H1 (cell line): Measurements from ENCODE around the gene P2RY14. TPM values are rescaled to one million over a fixed set of nuclear protein-coding genes. Genes with fewer than 3 reads are reported as not detected.

Source experiments
- CTCF ChIA-PET: fragments of 300-600 bp; sonication (Branson Sonifier 250); formaldehyde crosslinking; loops from one replicate; lab custom pipeline; 2021; ENCODE audit not compliant: partially characterized antibody; lab: Charles Lee
- POLR2A ChIA-PET: fragments of 300-600 bp; sonication (Branson Sonifier 250); formaldehyde crosslinking; loops from one replicate; lab custom pipeline; 2021; ENCODE audit warnings: inconsistent platforms; ENCODE audit not compliant: partially characterized antibody; lab: Charles Lee
- DNase-seq, 2 experiments: peaks; one replicate each; pipeline versions ENCODE4 v3.0.0 to v3.0.0-alpha.2; 2010 to 2022; ENCODE audit warnings: low spot score in 2 of 2, low read depth in 1 of 2, mixed read lengths in 1 of 2
- FAIRE-seq: peaks from 2 replicates; lab custom pipeline; 2011; peaks lifted over from hg19 to GRCh38; lab: Jason Lieb, UNC
- H2AFZ ChIP-seq: 2 replicates; pipeline ENCODE4 v1.8.1; 2012; ENCODE audit warnings: low read length, inconsistent platforms
- H2AK5ac ChIP-seq: 2 replicates; pipeline ENCODE4 v1.6.1; 2013; ENCODE audit warnings: low read depth, low read length
- H2BK120ac ChIP-seq: replicated peaks from 2 replicates; pipeline ENCODE3; 2013; ENCODE audit warnings: low read depth, low read length, inconsistent platforms
- H2BK12ac ChIP-seq: 2 replicates; pipeline ENCODE4 v1.6.1; 2013; ENCODE audit warnings: low read depth, low read length
- H2BK15ac ChIP-seq: 2 replicates; pipeline ENCODE4 v1.6.1; 2013; ENCODE audit warnings: low read length
- H2BK20ac ChIP-seq: 2 replicates; pipeline ENCODE4 v1.6.1; 2013; ENCODE audit warnings: low read length
- H2BK5ac ChIP-seq: 2 replicates; pipeline ENCODE4 v1.6.1; 2013; ENCODE audit warnings: low read depth, low read length
- H3K14ac ChIP-seq: 2 replicates; pipeline ENCODE4 v1.6.1; 2013; ENCODE audit warnings: inconsistent platforms; ENCODE audit not compliant: insufficient read length
- H3K18ac ChIP-seq: 2 replicates; pipeline ENCODE4 v1.6.1; 2013; ENCODE audit warnings: low read length; ENCODE audit errors: extremely low read depth
- H3K23ac ChIP-seq: 2 replicates; pipeline ENCODE4 v1.6.1; 2013; ENCODE audit warnings: inconsistent platforms; ENCODE audit not compliant: insufficient read length
- H3K23me2 ChIP-seq: 2 replicates; pipeline ENCODE4 v1.6.1; 2013; ENCODE audit warnings: low read depth, low read length
- H3K27ac ChIP-seq: 2 replicates; pipeline ENCODE4 v1.6.1; 2011; ENCODE audit warnings: low read depth, low read length, inconsistent platforms
- H3K27me3 ChIP-seq, 4 experiments: replicated peaks in 1 of 4; 1 replicate in 1 of 4; 2 replicates in 3 of 4; pipeline versions ENCODE4 v1.6.1 to v1.8.1; 2011 to 2013; ENCODE audit warnings: low read length in 3 of 4, mild to moderate bottlenecking in 3 of 4, inconsistent platforms in 2 of 4, mixed read lengths in 2 of 4, moderate library complexity in 1 of 4; ENCODE audit not compliant: control insufficient read depth in 3 of 4, insufficient read depth in 3 of 4; ENCODE audit errors: extremely low read depth in 1 of 4
- H3K36me3 ChIP-seq, 4 experiments: 2 replicates each; pipeline versions ENCODE4 v1.6.1 to v1.8.1; 2011 to 2013; ENCODE audit warnings: mild to moderate bottlenecking in 4 of 4, low read length in 3 of 4, moderate library complexity in 2 of 4, control low read depth in 1 of 4, inconsistent platforms in 1 of 4; ENCODE audit not compliant: insufficient read depth in 4 of 4, control insufficient read depth in 2 of 4
- H3K4ac ChIP-seq: replicated peaks from 2 replicates; pipeline ENCODE3; 2013; ENCODE audit warnings: low read length, low read depth, mixed read lengths, inconsistent platforms; ENCODE audit not compliant: insufficient read length
- H3K4me1 ChIP-seq, 4 experiments: replicated peaks in 1 of 4; 1 replicate in 1 of 4; 2 replicates in 3 of 4; pipeline versions ENCODE4 v1.6.1 to v1.8.1; 2011 to 2013; ENCODE audit warnings: low read length in 3 of 4, inconsistent platforms in 2 of 4, mixed read lengths in 1 of 4; ENCODE audit not compliant: insufficient read depth in 4 of 4, control insufficient read depth in 3 of 4
- H3K4me2 ChIP-seq, 2 experiments: 2 replicates each; pipeline versions ENCODE4 v1.6.1 to v1.8.1; 2011 to 2013; ENCODE audit warnings: low read depth in 2 of 2, low read length in 2 of 2, control low read depth in 1 of 2, inconsistent platforms in 1 of 2, mild to moderate bottlenecking in 1 of 2; ENCODE audit not compliant: insufficient read depth in 1 of 2
- H3K4me3 ChIP-seq, 4 experiments: fragments of 200-600, 300-600 bp in 1 of 4; sonication (generic), shearing (Covaris generic), sonication (Bioruptor Twin) in 1 of 4; 2 replicates each; pipeline versions ENCODE4 v1.5.1 to v1.8.1; 2011 to 2016; ENCODE audit warnings: low read length in 4 of 4, low read depth in 3 of 4, control low read depth in 2 of 4, inconsistent platforms in 2 of 4, mild to moderate bottlenecking in 2 of 4, mixed read lengths in 1 of 4, moderate library complexity in 1 of 4; ENCODE audit not compliant: insufficient read depth in 2 of 4; ENCODE audit errors: extremely low read depth in 1 of 4
- H3K56ac ChIP-seq: replicated peaks from 2 replicates; pipeline ENCODE3; 2013; ENCODE audit warnings: low read depth, mild to moderate bottlenecking, mixed read lengths, low read length, inconsistent platforms; ENCODE audit not compliant: insufficient read length
- H3K79me1 ChIP-seq: 2 replicates; pipeline ENCODE4 v1.6.1; 2013; ENCODE audit warnings: low read depth, low read length, control low read depth
- H3K79me2 ChIP-seq, 2 experiments: 2 replicates each; pipeline versions ENCODE4 v1.6.1 to v1.8.1; 2012 to 2013; ENCODE audit warnings: low read length in 2 of 2, mild to moderate bottlenecking in 2 of 2, inconsistent platforms in 1 of 2; ENCODE audit not compliant: insufficient read depth in 2 of 2, control insufficient read depth in 1 of 2
- H3K9ac ChIP-seq, 4 experiments: replicated peaks in 1 of 4; 1 replicate in 1 of 4; 2 replicates in 3 of 4; pipeline versions ENCODE4 v1.6.1 to v1.8.1; 2011 to 2013; ENCODE audit warnings: low read depth in 3 of 4, low read length in 3 of 4, control low read depth in 2 of 4, mild to moderate bottlenecking in 2 of 4, moderate library complexity in 2 of 4, inconsistent platforms in 1 of 4; ENCODE audit errors: extremely low read depth in 1 of 4
- H3K9me3 ChIP-seq, 2 experiments: 2 replicates each; pipeline versions ENCODE4 v1.6.1 to v1.8.1; 2012 to 2013; ENCODE audit warnings: mild to moderate bottlenecking in 2 of 2, moderate library complexity in 2 of 2, control low read depth in 1 of 2, inconsistent platforms in 1 of 2, low read depth in 1 of 2, low read length in 1 of 2, mixed read lengths in 1 of 2; ENCODE audit not compliant: insufficient read depth in 2 of 2
- H4K20me1 ChIP-seq, 2 experiments: replicated peaks in 1 of 2; 2 replicates each; pipeline versions ENCODE3 to v1.8.1; 2011 to 2013; ENCODE audit warnings: inconsistent platforms in 2 of 2, low read length in 2 of 2, mild to moderate bottlenecking in 1 of 2; ENCODE audit not compliant: insufficient read depth in 2 of 2, control insufficient read depth in 1 of 2
- H4K5ac ChIP-seq: 2 replicates; pipeline ENCODE4 v1.6.1; 2013; ENCODE audit warnings: low read length, low read depth, mixed read lengths, inconsistent platforms; ENCODE audit not compliant: insufficient read length
- H4K8ac ChIP-seq: 2 replicates; pipeline ENCODE4 v1.8.0; 2013; ENCODE audit warnings: mild to moderate bottlenecking, moderate library complexity, low read length, inconsistent platforms; ENCODE audit not compliant: insufficient read depth; ENCODE audit errors: extremely low read depth
- H4K91ac ChIP-seq: replicated peaks from 2 replicates; pipeline ENCODE3; 2013; ENCODE audit warnings: low read length, mixed read lengths, inconsistent platforms; ENCODE audit not compliant: insufficient read length
- BACH1 ChIP-seq: IDR thresholded peaks from 2 replicates; pipeline ENCODE4 v1.6.1; 2012; ENCODE audit warnings: low read length, improper control_type of control experiment
- BCL11A ChIP-seq, 2 experiments: IDR thresholded peaks; one replicate each; pipeline ENCODE4 v1.6.1; 2011; ENCODE audit warnings: low read depth in 2 of 2, low read length in 2 of 2, mild to moderate bottlenecking in 2 of 2
- CBX8 ChIP-seq: fragments of 300-800, 300-1000 bp; sonication (generic); IDR thresholded peaks from 2 replicates; pipeline ENCODE4 v1.7.1; 2016; ENCODE audit warnings: low read depth, low read length, borderline replicate concordance
- HDAC2 ChIP-seq, 2 experiments: fragments of 300-600 bp in 1 of 2; sonication (generic) in 1 of 2; IDR thresholded peaks; 2 replicates each; pipeline ENCODE4 v1.6.1; 2011 to 2012; ENCODE audit warnings: low read depth in 2 of 2, low read length in 2 of 2, mild to moderate bottlenecking in 2 of 2, moderate library complexity in 2 of 2, borderline replicate concordance in 1 of 2, inconsistent platforms in 1 of 2
- KDM1A ChIP-seq: fragments of 200-600, 300-600 bp; sonication (generic); IDR thresholded peaks from 2 replicates; pipeline ENCODE4 v1.7.1; 2016; ENCODE audit warnings: mild to moderate bottlenecking, low read length, borderline replicate concordance
- MAFK ChIP-seq: IDR thresholded peaks from 2 replicates; pipeline ENCODE4 v1.6.1; 2012; ENCODE audit warnings: low read depth, mild to moderate bottlenecking, improper control_type of control experiment, low read length
- TCF12 ChIP-seq: IDR thresholded peaks from 2 replicates; pipeline ENCODE4 v1.6.1; 2011; ENCODE audit warnings: low read depth, mild to moderate bottlenecking, low read length
- WGBS, 2 experiments: shearing (Covaris generic) in 1 of 2; methylation state at CpG; one replicate each; pipeline versions ENCODE4 v1.1.6 to v1.1.7; 2013 to 2015; ENCODE audit warnings: low lambda C conversion rate in 2 of 2, mixed read lengths in 2 of 2, inconsistent platforms in 1 of 2, low coverage in 1 of 2, missing lambda C conversion rate in 1 of 2; ENCODE audit not compliant: insufficient replicate concordance in 2 of 2, insufficient coverage in 1 of 2, insufficient read length in 1 of 2; ENCODE audit errors: extremely low coverage in 1 of 2, missing lambda C conversion rate in 1 of 2; 5-methylcytosine and 5-hydroxymethylcytosine counted together
- polyA plus RNA-seq, 7 experiments: library from polyadenylated mRNA; depleted of rRNA in 3 of 7; stranded (reverse) in 5 of 7; unstranded in 2 of 7; fragments of >200 nt in 5 of 7; fragments of 200-250 nt in 2 of 7; gene quantifications; 1 replicate in 5 of 7; 2 replicates in 1 of 7; 4 replicates in 1 of 7; pipeline versions ENCODE4 v1.2.1 to v1.2.3, GENCODE V29; 2011 to 2013; ENCODE audit warnings: missing spikeins in 2 of 7, mixed read lengths in 2 of 7
- total RNA-seq: library from RNA; stranded (reverse); fragmentation: NEBNext Ultra II Directional; extraction: Animal tissue kit (Norgen Biotek cat#: 25700); gene quantifications from 2 replicates; pipeline ENCODE4 v1.2.1, GENCODE V29; 2021

The P2RY14 gene
- total and polyA plus RNA-seq, 2 of the 8 experiments (the other 6 are each of a cell fraction or from before 2014, with no cell fraction given), result not detected

- Histone ChIP-seq H3K4me3 (no peak overlapping the region), H3K9ac (no peak overlapping the region), H3K4ac (no peak overlapping the region), H3K79me2 (no peaks in the 10 kb centered on the region), H2AFZ (no peak overlapping the region), H2AK5ac (no peak overlapping the region), H3K14ac (no peak overlapping the region), H3K4me2 (no peak overlapping the region), H2BK20ac (peak overlapping the region; percentile 24; the same call in 1 of the 2 replicates), H3K18ac (no peak overlapping the region), H3K27me3 (0 out of 7 replicates have a peak, but pooled peaks cover 0 to 3% (median 0%) of the 10 kb centered on the region in 4 experiments)
- no peak for FAIRE-seq
- POLR2A ChIA-PET, result no interaction called here
- DNase-seq, result no peak
- TF ChIP-seq KDM1A (no peak), CBX8 (no peak), MAFK (no peak), TCF12 (no peak), BCL11A (IDR thresholded peaks at IDR 0.05; ENCODE audit: low read depth in 2 of 2, low read length in 2 of 2) (no peak), BACH1 (no peak), HDAC2 (IDR thresholded peaks at IDR 0.05; ENCODE audit: borderline replicate concordance in 1 of 2, low read depth in 2 of 2, low read length in 2 of 2) (no peak)
- TF ChIP-seq, all 59 proteins: peak for 0
- Histone ChIP-seq H3K27ac (no peak overlapping the region), H4K91ac (no peak overlapping the region), H4K5ac (no peak overlapping the region), H2BK120ac (no peak overlapping the region), H3K23ac (no peak overlapping the region), H3K4me1 (peaks cover 7 to 28% (median 16%) of the 10 kb centered on the region in 4 experiments), H2BK15ac (no peak overlapping the region), H3K23me2 (no peaks in the 10 kb centered on the region), H4K20me1 (peaks cover 0 to 2% of the 10 kb centered on the region in 2 experiments), H3K56ac (no peak overlapping the region), H3K9me3 (no peaks in the 10 kb centered on the region), H2BK5ac (no peak overlapping the region), H3K36me3 (no peaks in the 10 kb centered on the region), H3K79me1 (no peaks in the 10 kb centered on the region), H2BK12ac (peak overlapping the region; percentile 27; the same call in 1 of the 2 replicates), H4K8ac (peak overlapping the region; percentile 64; the same call in 1 of the 2 replicates)
- 88% methylated on average over 6 of the region's 6 CpGs; no CpG with 5 or more reads in 1 of the 2 experiments for WGBS, 2 experiments
- CTCF ChIA-PET, result interaction anchor here (0.7 to 2.6 kb wide), 11 partner anchors 10 to 195 kb away, joined by 3 to 7 read pairs (median 3); partner anchors contain the start of gene GPR87
These were observed 27.9 kb upstream of the P2RY14 start for GRCh38 chr3:151306168-151306810.
